HEK293T (cell line): Measurements from ENCODE around the gene VAV3.

Experiments
- CTCF ChIA-PET: fragments of 350-600 bp; formaldehyde crosslinking; extraction: SDS; loops from one replicate; lab custom pipeline; 2021; ENCODE audit warnings: antibody characterized with exemption, inconsistent platforms; lab: Yijun Ruan, JAX
- POLR2A ChIA-PET: fragments of 350-600 bp; formaldehyde crosslinking; extraction: SDS; loops from one replicate; lab custom pipeline; 2020; ENCODE audit warnings: antibody characterized with exemption, inconsistent platforms; lab: Yijun Ruan, JAX
- DNase-seq: peaks from one replicate; pipeline ENCODE4 v3.0.0; 2012; ENCODE audit warnings: mixed read lengths; ENCODE audit errors: extremely low spot score
- ARNT ChIP-seq: fragments of 450-650 bp; IDR thresholded peaks from 2 replicates; pipeline ENCODE4 v1.6.1; 2017; ENCODE audit warnings: mild to moderate bottlenecking
- BHLHE40 ChIP-seq: fragments of 450-650 bp; IDR thresholded peaks from 2 replicates; pipeline ENCODE4 v1.6.1; 2016; ENCODE audit warnings: mild to moderate bottlenecking, moderate library complexity, borderline replicate concordance
- CTBP1 ChIP-seq: fragments of 450-650 bp; IDR thresholded peaks from 2 replicates; pipeline ENCODE4 v1.6.1; 2016; ENCODE audit warnings: borderline replicate concordance
- ELF4 ChIP-seq: fragments of 450-650 bp; IDR thresholded peaks from 2 replicates; pipeline ENCODE4 v1.6.1; 2017; ENCODE audit warnings: antibody characterized with exemption
- FOXA1 ChIP-seq: fragments of 450-650 bp; IDR thresholded peaks from 2 replicates; pipeline ENCODE4 v1.6.1; 2016; ENCODE audit warnings: mild to moderate bottlenecking
- FOXK2 ChIP-seq: fragments of 450-650 bp; IDR thresholded peaks from 2 replicates; pipeline ENCODE4 v1.6.1; 2016; ENCODE audit warnings: mild to moderate bottlenecking
- FOXM1 ChIP-seq: fragments of 450-650 bp; IDR thresholded peaks from 2 replicates; pipeline ENCODE4 v1.6.1; 2017; ENCODE audit warnings: mild to moderate bottlenecking, borderline replicate concordance
- HDGF ChIP-seq: fragments of 450-650 bp; IDR thresholded peaks from 2 replicates; pipeline ENCODE4 v1.6.1; 2017; ENCODE audit warnings: antibody characterized with exemption, borderline replicate concordance
- L3MBTL2 ChIP-seq: fragments of 450-650 bp; conservative IDR thresholded peaks from 2 replicates; pipeline ENCODE4 v1.6.1; 2016; ENCODE audit warnings: mild to moderate bottlenecking
- LEF1 ChIP-seq: fragments of 450-650 bp; IDR thresholded peaks from 2 replicates; pipeline ENCODE4 v1.6.1; 2017; ENCODE audit warnings: mild to moderate bottlenecking, borderline replicate concordance
- NFRKB ChIP-seq: fragments of 450-650 bp; IDR thresholded peaks from 2 replicates; pipeline ENCODE4 v1.6.1; 2016; ENCODE audit warnings: mild to moderate bottlenecking, moderate library complexity
- SP1 ChIP-seq: fragments of 450-650 bp; IDR thresholded peaks from 2 replicates; pipeline ENCODE4 v1.6.1; 2017
- SUZ12 ChIP-seq: fragments of 450-650 bp; IDR thresholded peaks from 2 replicates; pipeline ENCODE4 v1.6.1; 2016; ENCODE audit warnings: mild to moderate bottlenecking
- TARDBP ChIP-seq: fragments of 450-650 bp; IDR thresholded peaks from 2 replicates; pipeline ENCODE4 v1.6.1; 2016
- ZNF384 ChIP-seq: fragments of 450-650 bp; IDR thresholded peaks from 2 replicates; pipeline ENCODE4 v1.6.1; 2016
- TF ChIP-seq, protein P1 (sequence below): fragments of 450-650 bp; IDR thresholded peaks from 2 replicates; pipeline ENCODE4 v1.6.1; 2016

The VAV3 gene

DNA sequence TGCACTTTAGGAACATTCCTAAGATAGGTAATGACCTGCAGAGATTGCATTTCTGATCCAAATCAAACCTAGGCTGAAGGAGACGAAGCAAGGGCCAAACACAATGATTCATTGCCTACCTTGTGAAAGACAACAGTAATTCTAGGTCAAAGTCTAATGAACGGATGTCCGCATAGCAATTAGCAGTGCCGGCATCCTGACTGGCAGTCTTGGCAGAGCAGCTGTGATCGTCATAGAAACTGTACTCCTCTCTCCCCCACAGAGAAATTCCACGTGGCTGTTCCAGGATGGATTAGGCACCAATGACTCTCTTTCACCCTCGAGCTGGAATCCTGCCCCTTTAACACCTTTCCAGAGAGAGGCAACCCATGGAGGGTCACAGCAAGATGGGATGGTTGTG lies 28.9 kb upstream of the VAV3 start:
- ChIA-PET POLR2A (no interaction called here), CTCF (no interaction called here)
- no peak for DNase-seq
- TF ChIP-seq CTBP1: no peak
- TF ChIP-seq BHLHE40: no peak
- TF ChIP-seq ARNT: no peak
- no peak for TF ChIP-seq HDGF
- no peak for TF ChIP-seq SUZ12

DNA sequence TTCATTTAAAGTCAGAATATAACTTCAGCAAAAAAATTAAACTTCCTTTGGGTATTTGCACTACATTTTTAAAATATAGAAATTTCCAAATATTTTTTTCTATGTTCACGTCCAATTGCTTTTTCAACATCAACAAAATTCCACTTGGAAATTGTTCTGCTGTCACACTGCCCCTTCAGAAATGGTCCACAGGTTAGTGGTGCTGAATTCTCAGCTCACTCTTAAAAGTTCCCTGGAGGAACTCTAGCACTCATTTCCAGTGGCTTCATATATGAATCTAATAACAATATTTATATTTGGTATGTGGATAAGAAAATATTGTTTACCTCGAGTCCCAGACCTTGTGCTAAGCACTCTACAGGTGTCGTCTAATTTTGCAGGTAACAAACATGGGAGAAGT lies 27.4 kb upstream of the VAV3 start:
- ChIA-PET POLR2A (no interaction called here), CTCF (no interaction called here)
- TF ChIP-seq LEF1 (no peak), L3MBTL2 (no peak), SP1 (no peak), ZNF384 (no peak), NFRKB (no peak), HDGF (no peak), FOXA1 (no peak), ELF4 (no peak), BHLHE40 (no peak), FOXM1 (no peak)
- TF ChIP-seq, protein P1, sequence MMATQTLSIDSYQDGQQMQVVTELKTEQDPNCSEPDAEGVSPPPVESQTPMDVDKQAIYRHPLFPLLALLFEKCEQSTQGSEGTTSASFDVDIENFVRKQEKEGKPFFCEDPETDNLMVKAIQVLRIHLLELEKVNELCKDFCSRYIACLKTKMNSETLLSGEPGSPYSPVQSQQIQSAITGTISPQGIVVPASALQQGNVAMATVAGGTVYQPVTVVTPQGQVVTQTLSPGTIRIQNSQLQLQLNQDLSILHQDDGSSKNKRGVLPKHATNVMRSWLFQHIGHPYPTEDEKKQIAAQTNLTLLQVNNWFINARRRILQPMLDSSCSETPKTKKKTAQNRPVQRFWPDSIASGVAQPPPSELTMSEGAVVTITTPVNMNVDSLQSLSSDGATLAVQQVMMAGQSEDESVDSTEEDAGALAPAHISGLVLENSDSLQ: no peak
- DNase-seq: no peak

DNA sequence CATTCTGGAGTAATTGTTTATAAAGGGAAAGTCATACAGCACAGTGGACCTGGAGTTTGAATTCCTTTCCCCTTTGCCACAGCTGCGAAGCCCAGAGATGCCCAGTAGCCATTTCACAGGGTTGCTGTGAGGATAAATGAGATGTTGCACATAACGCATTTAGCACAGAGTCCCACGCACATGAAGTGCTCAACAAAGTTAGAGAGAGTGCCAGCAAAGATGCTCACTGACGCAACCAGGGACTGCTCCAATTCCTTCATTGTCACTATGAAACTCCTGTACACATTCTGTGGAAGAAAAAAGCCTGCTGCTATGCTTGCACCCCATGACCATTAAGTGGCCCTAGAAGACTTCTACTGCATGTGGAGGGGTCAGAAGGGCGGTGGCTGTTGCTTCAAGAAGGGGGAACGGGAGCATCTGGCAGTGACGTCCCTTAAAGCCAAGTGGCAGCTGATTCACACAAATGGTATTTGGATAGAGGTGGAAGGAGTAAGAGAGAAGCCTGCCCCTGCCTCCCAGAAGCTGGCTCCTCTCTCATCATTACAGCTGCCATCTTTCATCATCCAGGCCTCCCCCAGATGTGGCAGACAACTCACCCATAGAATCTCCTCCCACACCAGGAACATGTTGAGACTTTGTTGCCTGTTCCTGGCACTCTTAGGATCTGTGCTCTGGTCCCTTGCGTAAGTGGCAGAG lies 26.5 kb upstream of the VAV3 start:
- TF ChIP-seq CTBP1 (no peak), TARDBP (no peak), NFRKB (no peak), HDGF (no peak)
- ChIA-PET CTCF (no interaction called here), POLR2A (no interaction called here)
- DNase-seq: no peak

DNA sequence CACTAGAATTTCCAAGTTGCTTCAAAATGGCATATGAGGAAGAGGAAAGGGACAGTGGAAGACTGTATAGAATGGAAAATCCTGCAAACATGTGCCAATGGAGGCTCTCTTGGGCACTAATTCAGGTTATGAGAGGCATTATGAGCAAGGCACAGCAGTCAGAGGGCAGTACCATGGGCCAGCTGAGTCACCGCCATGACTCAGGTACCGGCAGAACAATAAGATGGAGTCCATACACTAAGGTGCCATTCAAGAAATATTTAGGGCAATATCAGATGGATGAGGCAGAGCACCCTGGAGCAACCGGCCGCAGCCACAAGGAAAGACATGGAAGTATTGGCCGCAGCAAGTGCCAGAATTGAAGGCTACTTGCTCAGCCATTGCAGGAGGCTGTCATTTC lies 25.6 kb upstream of the VAV3 start:
- TF ChIP-seq FOXK2 (no peak), HDGF (no peak), ZNF384 (no peak), BHLHE40 (no peak)
- TF ChIP-seq, protein P1: no peak
- CTCF ChIA-PET: no interaction called here
- POLR2A ChIA-PET: no interaction called here
- DNase-seq: no peak

DNA sequence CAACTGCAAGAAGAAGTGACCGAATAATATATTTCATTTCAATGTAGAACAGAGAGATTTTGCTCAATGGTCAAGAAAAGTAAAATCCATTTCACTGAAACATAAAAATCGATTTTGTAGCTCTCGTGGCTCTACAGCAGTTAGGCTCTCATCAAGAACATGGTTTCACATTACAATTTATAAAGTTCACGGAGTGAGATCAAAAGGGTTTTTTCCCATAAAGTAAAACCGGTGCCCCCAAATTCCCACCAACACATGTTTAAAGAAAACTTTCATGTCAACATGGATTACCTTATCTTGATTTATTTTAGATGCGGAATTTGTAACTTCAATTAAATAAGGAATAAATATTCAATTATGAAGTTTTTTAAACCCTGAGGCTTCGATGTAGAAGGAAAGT lies 16.3 kb upstream of the VAV3 start:
- TF ChIP-seq FOXM1: no peak
- TF ChIP-seq L3MBTL2: no peak
- TF ChIP-seq ZNF384: no peak
- TF ChIP-seq LEF1: no peak
- no peak for TF ChIP-seq SUZ12
- TF ChIP-seq SP1: no peak
- no peak for TF ChIP-seq CTBP1
- TF ChIP-seq ARNT: no peak
- TF ChIP-seq FOXK2: no peak
- no peak for TF ChIP-seq ELF4
- TF ChIP-seq NFRKB: no peak
- TF ChIP-seq FOXA1: no peak
- no peak for TF ChIP-seq BHLHE40
- TF ChIP-seq TARDBP: no peak
- TF ChIP-seq, protein P1: no peak
- TF ChIP-seq HDGF: no peak
- no peak for DNase-seq
- ChIA-PET POLR2A (no interaction called here), CTCF (no interaction called here)

DNA sequence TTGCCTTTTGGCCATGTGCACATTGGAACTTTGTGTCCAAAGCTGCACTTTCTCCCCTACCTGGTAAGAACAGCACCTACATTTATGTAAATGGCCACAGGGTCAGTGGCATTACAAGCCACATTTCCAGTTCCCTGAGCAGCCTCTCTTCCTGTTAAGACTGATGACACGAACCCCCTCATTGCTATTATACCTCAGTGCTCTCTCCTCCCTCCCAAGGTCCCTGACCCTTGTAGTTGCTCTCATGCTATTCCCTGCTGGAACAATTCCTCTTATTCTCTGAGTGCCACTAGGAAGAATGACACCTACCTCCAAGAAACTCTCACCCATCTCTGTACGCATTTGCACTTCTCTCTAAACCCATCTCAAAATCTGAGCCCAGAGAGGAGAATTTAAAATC lies 14.9 kb upstream of the VAV3 start:
- CTCF ChIA-PET: interaction anchor here (0.7 to 0.9 kb wide), 2 partner anchors 9 to 15 kb away, joined by 3 read pairs; partner anchors contain the start of gene VAV3
- DNase-seq: no peak
- TF ChIP-seq FOXM1 (no peak), CTBP1 (no peak), L3MBTL2 (no peak), ELF4 (no peak), FOXA1 (no peak), LEF1 (no peak), SUZ12 (no peak), SP1 (no peak), BHLHE40 (no peak), TARDBP (no peak), ZNF384 (no peak), HDGF (no peak), ARNT (no peak), FOXK2 (no peak), NFRKB (no peak)
- TF ChIP-seq, protein P1: no peak
- POLR2A ChIA-PET: interaction anchor here (0.6 kb wide), 1 partner anchor 13 kb away, joined by 3 read pairs; no protein-coding TSS in a partner anchor
